Stimulated activated effector memory CD8-positive, alpha-beta T cell treated with anti-CD3 and anti-CD28 coated beads, Interleukin-12 subunit alpha, Interleukin-12 subunit beta, amount 100 ng/mL, for 72 hours (primary cell): Measurements from ENCODE around the gene HOMER2.
"Not testable (repeated sequence)": the region's sequence is repeated elsewhere in the genome, so short reads cannot be mapped to it uniquely, and the experiment has no call there.

Source experiments
- ATAC-seq: fragments of 150-1000 bp; cut with Tn5 transposase; 2 replicates; pipeline ENCODE4 v1.10.0; 2021
- DNase-seq, 2 donors: peaks; one replicate each; pipeline ENCODE4 v3.0.0; 2021 to 2022; ENCODE audit warnings: low spot score in 2 of 2
- H3K27ac Mint-ChIP-seq: one replicate; pipeline ENCODE4 v1.8.0; 2022; ENCODE audit warnings: mild to moderate bottlenecking, mixed read lengths
- H3K36me3 Mint-ChIP-seq: one replicate; pipeline ENCODE4 v1.8.0; 2022; ENCODE audit warnings: mild to moderate bottlenecking, mixed read lengths
- H3K4me1 Mint-ChIP-seq: one replicate; pipeline ENCODE4 v1.8.0; 2022; ENCODE audit warnings: mixed read lengths
- H3K4me3 Mint-ChIP-seq: one replicate; pipeline ENCODE4 v1.8.0; 2022; ENCODE audit warnings: mild to moderate bottlenecking, mixed read lengths
- H3K9me3 Mint-ChIP-seq: one replicate; pipeline ENCODE4 v1.8.0; 2022; ENCODE audit warnings: mixed read lengths

Gene HOMER2

GRCh38 chr15:82952158-82953081 lies at the start of gene HOMER2:
Gene HOMER2, minus strand, starts transcription at chr15:82952720. Its CDS starts 185 bp downstream, at chr15:82952535.
- Mint-ChIP-seq H3K27ac (no peak within 1 kb of the TSS), H3K4me3 (peak within 1 kb of the TSS; percentile 44), H3K4me1 (no peaks in the 10 kb centered on the region), H3K9me3 (no peaks in the 10 kb centered on the region), H3K36me3 (no peaks in the 10 kb centered on the region)
- ATAC-seq (peak; percentile 57), DNase-seq (peak in 1 of 2 donors; percentile 53)

GRCh38 chr15:83000672-83001031 lies 48.1 kb upstream of the HOMER2 start:
- Mint-ChIP-seq H3K36me3 (peaks cover 17% of the 10 kb centered on the region), H3K4me3 (peak overlapping the region; percentile 54), H3K27ac (peak overlapping the region; percentile 73)
- H3K4me1 Mint-ChIP-seq, DNase-seq, H3K9me3 Mint-ChIP-seq, ATAC-seq: not testable (repeated sequence)

GRCh38 chr15:82999905-83000671 lies 47.6 kb upstream of the HOMER2 start:
- DNase-seq (peak in 1 of 2 donors; percentile 57), ATAC-seq (peak; percentile 86)
- Mint-ChIP-seq H3K27ac (peak overlapping the region; percentile 73), H3K4me3 (peak overlapping the region; percentile 54), H3K36me3 (peaks cover 11% of the 10 kb centered on the region), H3K9me3 (no peaks in the 10 kb centered on the region), H3K4me1 (peaks cover 8% of the 10 kb centered on the region)

- H3K27ac Mint-ChIP-seq = peak overlapping the region; percentile 73
- no peak for ATAC-seq
- peaks cover 6% of the 10 kb centered on the region for H3K36me3 Mint-ChIP-seq
- no peaks in the 10 kb centered on the region for H3K9me3 Mint-ChIP-seq
- DNase-seq = peak in 1 of 2 donors; percentile 42
- peaks cover 8% of the 10 kb centered on the region for H3K4me1 Mint-ChIP-seq
- no peak overlapping the region for H3K4me3 Mint-ChIP-seq
Observed at GRCh38 chr15:82999426-82999825, 46.9 kb upstream of the HOMER2 start.

- DNase-seq = no peak
- Mint-ChIP-seq H3K27ac (no peak overlapping the region), H3K36me3 (peaks cover 10% of the 10 kb centered on the region)
Observed at GRCh38 chr15:82995938-82996337, 43.4 kb upstream of the HOMER2 start.

GRCh38 chr15:82995076-82995475 lies 42.6 kb upstream of the HOMER2 start:
- Mint-ChIP-seq H3K4me1 (peaks cover 8% of the 10 kb centered on the region), H3K4me3 (no peak overlapping the region), H3K27ac (no peak overlapping the region), H3K9me3 (no peaks in the 10 kb centered on the region), H3K36me3 (peaks cover 16% of the 10 kb centered on the region)
- ATAC-seq (no peak), DNase-seq (no peak)

More at GRCh38 chr15:82995938-82996337, 43.4 kb upstream of the HOMER2 start:
- Mint-ChIP-seq H3K9me3 (no peaks in the 10 kb centered on the region), H3K4me1 (peaks cover 13% of the 10 kb centered on the region), H3K4me3 (no peak overlapping the region)
- ATAC-seq = no peak

GRCh38 chr15:82993144-82993543 lies 40.6 kb upstream of the HOMER2 start:
- Mint-ChIP-seq H3K9me3 (no peaks in the 10 kb centered on the region), H3K4me1 (peaks cover 5% of the 10 kb centered on the region)
- ATAC-seq = no peak

GRCh38 chr15:82992436-82992998 lies 40.0 kb upstream of the HOMER2 start:
- Mint-ChIP-seq H3K36me3 (peaks cover 41% of the 10 kb centered on the region), H3K27ac (no peak overlapping the region), H3K4me3 (no peak overlapping the region), H3K4me1 (peaks cover 7% of the 10 kb centered on the region), H3K9me3 (no peaks in the 10 kb centered on the region)
- DNase-seq = no peak
- no peak for ATAC-seq

More at GRCh38 chr15:82993144-82993543, 40.6 kb upstream of the HOMER2 start:
- Mint-ChIP-seq H3K4me3 (no peak overlapping the region), H3K36me3 (peaks cover 35% of the 10 kb centered on the region), H3K27ac (no peak overlapping the region)
- DNase-seq = no peak

- H3K4me3 Mint-ChIP-seq = peak overlapping the region; percentile 96
- DNase-seq = no peak
- peak; percentile 55 for ATAC-seq
- peaks cover 2% of the 10 kb centered on the region for H3K9me3 Mint-ChIP-seq
- H3K27ac Mint-ChIP-seq = peak overlapping the region; percentile 96
- H3K4me1 Mint-ChIP-seq = peaks cover 27% of the 10 kb centered on the region
- H3K36me3 Mint-ChIP-seq = peaks cover 58% of the 10 kb centered on the region
Observed at GRCh38 chr15:82986442-82986780, 33.9 kb upstream of the HOMER2 start.

- peaks cover 53% of the 10 kb centered on the region for H3K36me3 Mint-ChIP-seq
- peak within 1 kb of the TSS; percentile 96 for H3K27ac Mint-ChIP-seq
- ATAC-seq (peak; percentile 97), DNase-seq (peak; percentile 76 to 91)
- peak within 1 kb of the TSS; percentile 96 for H3K4me3 Mint-ChIP-seq
- peaks cover 26% of the 10 kb centered on the region for H3K4me1 Mint-ChIP-seq
- peaks cover 2% of the 10 kb centered on the region for H3K9me3 Mint-ChIP-seq
Observed at GRCh38 chr15:82985688-82986441, 33.3 kb upstream of the HOMER2 start, which contains the start of gene RAMAC. Gene RAMAC, plus strand, starts transcription at chr15:82986210. Its CDS starts 2,809 bp downstream, at chr15:82989019.

GRCh38 chr15:82980981-82981380 lies 28.5 kb upstream of the HOMER2 start:
- H3K4me3 Mint-ChIP-seq = no peak overlapping the region
- peaks cover 2% of the 10 kb centered on the region for H3K9me3 Mint-ChIP-seq
- H3K36me3 Mint-ChIP-seq = peaks cover 9% of the 10 kb centered on the region
- peaks cover 19% of the 10 kb centered on the region for H3K4me1 Mint-ChIP-seq
- ATAC-seq (no peak), DNase-seq (no peak)
- no peak overlapping the region for H3K27ac Mint-ChIP-seq

GRCh38 chr15:82979726-82980125 lies 27.2 kb upstream of the HOMER2 start:
- Mint-ChIP-seq H3K4me1 (peaks cover 6% of the 10 kb centered on the region), H3K36me3 (no peaks in the 10 kb centered on the region), H3K9me3 (no peaks in the 10 kb centered on the region), H3K27ac (no peak overlapping the region), H3K4me3 (no peak overlapping the region)
- ATAC-seq (no peak), DNase-seq (no peak)

- H3K4me1 Mint-ChIP-seq = no peaks in the 10 kb centered on the region
- DNase-seq = no peak
- no peak overlapping the region for H3K27ac Mint-ChIP-seq
Observed at GRCh38 chr15:82978438-82978837, 25.9 kb upstream of the HOMER2 start.

GRCh38 chr15:82977076-82977475 lies 24.6 kb upstream of the HOMER2 start:
- H3K4me1 Mint-ChIP-seq = no peaks in the 10 kb centered on the region
- DNase-seq = no peak
- no peak for ATAC-seq
- no peaks in the 10 kb centered on the region for H3K36me3 Mint-ChIP-seq
- no peak overlapping the region for H3K4me3 Mint-ChIP-seq
- no peaks in the 10 kb centered on the region for H3K9me3 Mint-ChIP-seq
- no peak overlapping the region for H3K27ac Mint-ChIP-seq

More at GRCh38 chr15:82978438-82978837, 25.9 kb upstream of the HOMER2 start:
- Mint-ChIP-seq H3K4me3 (no peak overlapping the region), H3K36me3 (no peaks in the 10 kb centered on the region), H3K9me3 (no peaks in the 10 kb centered on the region)
- ATAC-seq = peak; percentile 65
